CD8-positive, alpha-beta memory T cell (primary cell): ENCODE results near the gene INHBA. TPM values are rescaled to one million over a fixed set of nuclear protein-coding genes. Genes with fewer than 3 reads are reported as not detected.

Experiments
- CTCF ChIA-PET: fragments of 350-600 bp; sonication (Branson Sonifier 250); formaldehyde crosslinking; loops from one replicate; lab custom pipeline; 2021; ENCODE audit warnings: antibody characterized with exemption; lab: Charles Lee
- POLR2A ChIA-PET: fragments of 350-600 bp; sonication (Branson Sonifier 250); formaldehyde crosslinking; loops from one replicate; lab custom pipeline; 2021; ENCODE audit warnings: antibody characterized with exemption; lab: Charles Lee
- DNase-seq, 5 donors: peaks; one replicate each; pipeline versions ENCODE4 v3.0.0 to v3.0.0-alpha.2; 2020 to 2022; ENCODE audit warnings: mixed read lengths in 1 of 5
- H3K27ac ChIP-seq: one replicate; pipeline ENCODE4 v1.7.0; 2013; ENCODE audit warnings: low read depth, mild to moderate bottlenecking, low read length, moderate library complexity
- H3K27me3 ChIP-seq: 2 replicates; pipeline ENCODE4 v1.7.0; 2013; ENCODE audit warnings: low read length, mild to moderate bottlenecking; ENCODE audit not compliant: insufficient read depth, poor library complexity, severe bottlenecking
- H3K36me3 ChIP-seq: 2 replicates; pipeline ENCODE4 v1.7.0; 2013; ENCODE audit warnings: mild to moderate bottlenecking, low read length, moderate library complexity; ENCODE audit not compliant: insufficient read depth
- H3K4me1 ChIP-seq: 2 replicates; pipeline ENCODE4 v1.7.0; 2013; ENCODE audit warnings: mild to moderate bottlenecking, low read length, moderate library complexity; ENCODE audit not compliant: insufficient read depth
- H3K4me3 ChIP-seq: 2 replicates; pipeline ENCODE4 v1.7.0; 2013; ENCODE audit warnings: mild to moderate bottlenecking, low read length
- H3K9me3 ChIP-seq: 2 replicates; pipeline ENCODE4 v1.7.0; 2013; ENCODE audit warnings: mild to moderate bottlenecking, low read length
- H3K27ac Mint-ChIP-seq, 8 donors: one replicate each; pipeline ENCODE4 v1.8.0; 2020 to 2021; ENCODE audit warnings: mixed read lengths in 8 of 8, mild to moderate bottlenecking in 6 of 8, inconsistent platforms in 3 of 8, moderate library complexity in 3 of 8
- H3K27me3 Mint-ChIP-seq, 2 donors: one replicate each; pipeline ENCODE4 v1.8.0; 2020 to 2021; ENCODE audit warnings: mixed read lengths in 2 of 2, mild to moderate bottlenecking in 1 of 2, moderate library complexity in 1 of 2
- H3K36me3 Mint-ChIP-seq, 3 donors: one replicate each; pipeline ENCODE4 v1.8.0; 2020 to 2021; ENCODE audit warnings: mixed read lengths in 3 of 3, inconsistent platforms in 1 of 3, mild to moderate bottlenecking in 1 of 3
- H3K4me1 Mint-ChIP-seq, 3 donors: one replicate each; pipeline ENCODE4 v1.8.0; 2020 to 2021; ENCODE audit warnings: mixed read lengths in 3 of 3, inconsistent platforms in 1 of 3, mild to moderate bottlenecking in 1 of 3
- H3K4me3 Mint-ChIP-seq, 7 donors: one replicate each; pipeline ENCODE4 v1.8.0; 2020 to 2021; ENCODE audit warnings: mixed read lengths in 7 of 7, mild to moderate bottlenecking in 6 of 7, moderate library complexity in 4 of 7, inconsistent platforms in 2 of 7
- H3K9me3 Mint-ChIP-seq, 5 donors: one replicate each; pipeline ENCODE4 v1.8.0; 2020 to 2022; ENCODE audit warnings: mixed read lengths in 5 of 5, mild to moderate bottlenecking in 3 of 5, moderate library complexity in 2 of 5, inconsistent platforms in 1 of 5
- polyA plus RNA-seq: library from polyadenylated mRNA; unstranded; fragments of 300-500 nt; fragmentation: Illumina TruSeq; gene quantifications from one replicate; pipeline ENCODE4 v1.2.3, GENCODE V29; 2021
- total RNA-seq, 2 experiments: library from RNA; stranded (reverse); gene quantifications; one replicate each; pipeline ENCODE4 v1.2.3, GENCODE V29; 2021

Gene INHBA
- total and polyA plus RNA-seq, 3 experiments from 2014 or later, result not detected

DNA sequence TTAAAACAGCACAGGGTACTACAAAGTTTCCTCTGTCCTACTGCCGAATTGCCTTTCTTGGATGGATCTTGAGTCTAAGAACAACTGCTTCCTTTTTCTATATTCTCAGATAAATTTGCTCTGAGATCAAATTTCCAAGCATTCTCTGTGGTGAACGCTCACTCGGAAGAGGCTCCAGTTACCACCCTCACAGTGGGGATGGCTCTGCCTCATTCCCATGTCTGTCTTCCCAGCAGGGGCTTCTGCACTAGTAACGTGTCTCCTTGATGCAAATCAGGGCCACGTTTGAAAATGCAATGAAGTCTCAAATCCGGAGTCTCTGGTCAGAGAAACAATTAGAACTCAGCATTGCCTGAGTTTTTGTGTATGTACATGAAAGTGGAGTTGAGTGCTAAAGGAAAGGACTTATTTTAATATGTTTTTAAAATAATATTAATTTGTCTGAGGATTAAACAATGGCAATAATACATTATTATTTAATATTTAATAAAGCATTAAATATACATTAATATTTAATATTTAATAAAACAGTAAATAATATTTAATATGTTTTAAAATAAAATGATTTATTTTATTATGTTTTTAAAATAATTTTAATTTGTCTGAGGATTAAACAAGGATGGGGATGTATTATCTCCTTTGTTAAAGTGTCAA, 61.8 kb downstream of the INHBA start:
- Mint-ChIP-seq H3K27me3 (peaks cover 0 to 1% of the 10 kb centered on the region in 2 donors), H3K4me3 (no peak overlapping the region), H3K9me3 (peaks cover 0 to 4% (median 2%) of the 10 kb centered on the region in 5 donors), H3K4me1 (no peaks in the 10 kb centered on the region), H3K36me3 (no peaks in the 10 kb centered on the region), H3K27ac (no peak overlapping the region)
- Histone ChIP-seq H3K4me3 (no peak overlapping the region), H3K27ac (no peak overlapping the region), H3K36me3 (no peaks in the 10 kb centered on the region), H3K4me1 (no peaks in the 10 kb centered on the region), H3K27me3 (no peaks in the 10 kb centered on the region), H3K9me3 (no peaks in the 10 kb centered on the region)
- ChIA-PET POLR2A (no interaction called here), CTCF (no interaction called here)
- no peak for DNase-seq

DNA sequence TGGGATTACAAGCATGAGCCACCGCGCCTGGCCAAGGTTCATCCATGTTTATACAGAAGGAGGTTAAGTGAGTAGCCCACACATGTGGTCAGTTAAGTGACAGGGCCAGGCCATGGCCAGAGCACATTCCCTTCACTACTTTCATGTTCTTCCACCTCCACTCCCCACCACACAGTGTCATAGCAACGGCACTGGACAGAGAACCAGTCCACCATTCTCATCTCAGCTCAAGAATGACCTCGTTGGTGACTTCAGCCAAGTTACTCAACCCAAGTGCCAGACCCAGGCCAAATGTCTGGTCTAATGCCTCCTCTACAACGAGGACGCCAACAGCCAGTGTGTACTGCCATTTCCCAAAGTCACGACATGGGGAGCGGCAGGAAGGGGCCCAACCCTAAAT, 62.4 kb downstream of the INHBA start:
- H3K4me3 Mint-ChIP-seq, result no peak overlapping the region
- no peaks in the 10 kb centered on the region for H3K36me3 Mint-ChIP-seq
- no peak overlapping the region for H3K27ac Mint-ChIP-seq
- DNase-seq, result no peak
- H3K27me3 ChIP-seq, result no peaks in the 10 kb centered on the region
- peaks cover 0 to 1% of the 10 kb centered on the region in 2 donors for H3K27me3 Mint-ChIP-seq
- no peaks in the 10 kb centered on the region for H3K4me1 Mint-ChIP-seq
- H3K9me3 ChIP-seq, result no peaks in the 10 kb centered on the region
- H3K36me3 ChIP-seq, result no peaks in the 10 kb centered on the region
- POLR2A ChIA-PET, result no interaction called here
- no peaks in the 10 kb centered on the region for H3K4me1 ChIP-seq
- no peak overlapping the region for H3K27ac ChIP-seq
- no peak overlapping the region for H3K4me3 ChIP-seq
- CTCF ChIA-PET, result no interaction called here
- peaks cover 0 to 4% (median 0%) of the 10 kb centered on the region in 5 donors for H3K9me3 Mint-ChIP-seq

DNA sequence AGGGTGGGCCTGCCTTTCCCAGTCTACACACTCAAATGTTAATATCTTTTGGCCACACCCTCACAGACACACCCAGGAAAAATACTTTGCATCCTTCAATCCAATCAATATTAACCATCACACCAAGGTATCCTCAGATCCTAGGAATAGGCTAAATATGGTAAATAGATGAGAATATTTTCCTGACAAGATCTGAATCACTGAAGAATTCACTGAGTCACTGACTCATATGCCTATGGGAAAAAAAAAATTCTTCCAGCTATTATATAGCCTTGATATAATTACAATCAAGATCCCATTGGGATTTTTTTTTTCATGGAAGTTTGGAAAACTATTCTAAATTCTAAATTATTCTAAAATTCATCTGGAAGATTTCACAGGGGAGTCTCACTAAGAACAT, 65.8 kb downstream of the INHBA start:
- peaks cover 0 to 1% of the 10 kb centered on the region in 2 donors for H3K27me3 Mint-ChIP-seq
- POLR2A ChIA-PET, result no interaction called here
- Histone ChIP-seq H3K9me3 (no peaks in the 10 kb centered on the region), H3K27me3 (no peaks in the 10 kb centered on the region), H3K36me3 (no peaks in the 10 kb centered on the region), H3K4me3 (no peak overlapping the region), H3K27ac (no peak overlapping the region), H3K4me1 (no peaks in the 10 kb centered on the region)
- no peak overlapping the region for H3K27ac Mint-ChIP-seq
- peaks cover 0 to 3% (median 0%) of the 10 kb centered on the region in 3 donors for H3K36me3 Mint-ChIP-seq
- no peak overlapping the region for H3K4me3 Mint-ChIP-seq
- peaks cover 0 to 12% (median 4%) of the 10 kb centered on the region in 5 donors for H3K9me3 Mint-ChIP-seq
- no peaks in the 10 kb centered on the region for H3K4me1 Mint-ChIP-seq
- CTCF ChIA-PET, result no interaction called here
- DNase-seq, result no peak
